ENCODE data around the gene RNU1-3.
"Not testable (repeated sequence)": the region's sequence is repeated elsewhere in the genome, so short reads cannot be mapped to it uniquely, and the experiment has no call there.

GRCh38 chr1:16666502-16667413 is at the start of gene RNU1-3:
- not testable (repeated sequence) for TF ChIP-seq CTCF (IDR thresholded peaks at IDR 0.05); SIN3A (IDR thresholded peaks at IDR 0.05; ENCODE audit: borderline replicate concordance, insufficient read depth, low read depth, low read length); REST (IDR thresholded peaks at IDR 0.05; ENCODE audit: insufficient read depth in 1 of 2, low read depth in 2 of 2, low read length in 1 of 2)
